Tibial nerve (tissue), 4 donors: Measurements from ENCODE around the gene TAX1BP1.

Experiments
- CTCF ChIP-seq, 5 experiments: fragments of 200-600 bp in 3 of 5; fragments of 450-650 bp in 2 of 5; sonication (generic) in 3 of 5; IDR thresholded peaks; one replicate each; pipeline ENCODE4 v1.5.1; 2016 to 2019; ENCODE audit warnings: antibody characterized with exemption in 5 of 5, mild to moderate bottlenecking in 3 of 5, moderate library complexity in 2 of 5
- EP300 ChIP-seq, 2 donors: sonication (generic); formaldehyde crosslinking; IDR thresholded peaks; one replicate each; pipeline ENCODE4 v1.6.1; 2017; ENCODE audit warnings: antibody characterized with exemption in 2 of 2, mild to moderate bottlenecking in 1 of 2
- POLR2A ChIP-seq, 2 donors: fragments of 450-650 bp; IDR thresholded peaks; one replicate each; pipeline ENCODE4 v1.6.1; 2017; ENCODE audit warnings: antibody characterized with exemption in 2 of 2, mild to moderate bottlenecking in 2 of 2, moderate library complexity in 2 of 2

- TF ChIP-seq CTCF (IDR thresholded peaks at IDR 0.05) (no peak), POLR2A (IDR thresholded peaks at IDR 0.05) (no peak), EP300 (IDR thresholded peaks at IDR 0.05) (no peak)
These were observed 127.1 kb downstream of the TAX1BP1 start for GRCh38 chr7:27866828-27867672.
